A673 (cell line): ENCODE data around the gene ZNF592. TPM values are rescaled to one million over a fixed set of nuclear protein-coding genes. Genes with fewer than 3 reads are reported as not detected.

Experiments
- BruUV-seq: library from RNA; stranded (reverse); fragments of 400-500 nt; replicated peaks from 2 replicates; lab custom pipeline; 2021; lab: Mats Ljungman, UMichigan
- CTCF ChIA-PET: fragments of 300-600 bp; sonication (Branson Sonifier 250); formaldehyde crosslinking; loops from one replicate; lab custom pipeline; 2022; ENCODE audit warnings: antibody characterized with exemption; lab: Charles Lee
- POLR2A ChIA-PET: fragments of 300-600 bp; sonication (Branson Sonifier 250); formaldehyde crosslinking; loops from one replicate; lab custom pipeline; 2022; ENCODE audit warnings: antibody characterized with exemption; ENCODE audit not compliant: low non-redundant PET; lab: Charles Lee
- DNase-seq: peaks from one replicate; pipeline ENCODE4 v3.0.0-alpha.2; 2015; ENCODE audit warnings: low spot score
- H3K27ac ChIP-seq: fragments of 200-600 bp; sonication (generic); 2 replicates; pipeline ENCODE4 v1.5.1; 2016; ENCODE audit warnings: mixed run types, low read depth, mild to moderate bottlenecking, mixed read lengths, antibody characterized with exemption, low read length; ENCODE audit not compliant: poor library complexity, severe bottlenecking
- H3K27me3 ChIP-seq: fragments of 200-600 bp; sonication (generic); replicated peaks from 2 replicates; pipeline ENCODE4 v1.6.1; 2017; ENCODE audit warnings: mixed run types, low read depth, mild to moderate bottlenecking, mixed read lengths, antibody characterized with exemption, low read length; ENCODE audit not compliant: insufficient read depth, poor library complexity
- H3K36me3 ChIP-seq: fragments of 200-600 bp; sonication (generic); 2 replicates; pipeline ENCODE4 v1.6.1; 2016; ENCODE audit warnings: mixed run types, mild to moderate bottlenecking, mixed read lengths, antibody characterized with exemption, low read length; ENCODE audit not compliant: insufficient read depth, poor library complexity, severe bottlenecking
- H3K4me1 ChIP-seq: fragments of 200-600 bp; sonication (generic); 2 replicates; pipeline ENCODE4 v1.6.1; 2017; ENCODE audit warnings: mixed run types, mild to moderate bottlenecking, mixed read lengths, antibody characterized with exemption, low read length; ENCODE audit not compliant: insufficient read depth, poor library complexity, severe bottlenecking
- H3K4me3 ChIP-seq: fragments of 200-600 bp; sonication (generic); 2 replicates; pipeline ENCODE4 v1.5.1; 2016; ENCODE audit warnings: low read depth, mixed run types, mild to moderate bottlenecking, mixed read lengths, low read length; ENCODE audit not compliant: poor library complexity, severe bottlenecking
- H3K9me3 ChIP-seq: fragments of 200-600 bp; sonication (generic); 2 replicates; pipeline ENCODE4 v1.6.1; 2016; ENCODE audit warnings: mixed run types, low read depth, mild to moderate bottlenecking, mixed read lengths, antibody characterized with exemption, low read length; ENCODE audit not compliant: poor library complexity, severe bottlenecking
- CTCF ChIP-seq: fragments of 300-800, 200-600 bp; sonication (generic); conservative IDR thresholded peaks from 2 replicates; pipeline ENCODE4 v1.5.1; 2017; ENCODE audit warnings: low read depth, mild to moderate bottlenecking, antibody characterized with exemption, low read length, moderate library complexity, mixed read lengths
- EZH2 ChIP-seq: fragments of 200-600 bp; sonication (generic); IDR thresholded peaks from 2 replicates; pipeline ENCODE4 v1.6.1; 2017; ENCODE audit warnings: borderline replicate concordance, low read depth, mild to moderate bottlenecking, mixed read lengths, antibody characterized with exemption, low read length; ENCODE audit not compliant: poor library complexity, severe bottlenecking
- intact Hi-C: fragments of 100-400 bp; cut with micrococcal nuclease; formaldehyde crosslinking; loops from one replicate; pipeline ENCODE4 v1.10.0; 2022; ENCODE audit not compliant: unreplicated experiment
- total RNA-seq: library from RNA; stranded (reverse); gene quantifications from 2 replicates; pipeline ENCODE4 v1.2.3, GENCODE V29; 2021

Gene ZNF592
- total RNA-seq, 1 experiment from 2014 or later, result 37.2 TPM

- CTCF ChIA-PET, result no interaction called here
- intact Hi-C loops, result no loop called here
- Histone ChIP-seq H3K9me3 (no peaks in the 10 kb centered on the region), H3K4me1 (peaks cover 13% of the 10 kb centered on the region), H3K36me3 (no peaks in the 10 kb centered on the region), H3K4me3 (no peak overlapping the region), H3K27ac (no peak overlapping the region), H3K27me3 (no peaks in the 10 kb centered on the region)
- no TSS peak for BruUV-seq
- POLR2A ChIA-PET, result interaction anchor here (0.9 kb wide), 1 partner anchor 173 kb away, joined by 3 read pairs; no protein-coding TSS in a partner anchor
- DNase-seq, result no peak
- no peak for TF ChIP-seq EZH2
- no peak for TF ChIP-seq CTCF
Observed at GRCh38 chr15:84822653-84823281, 74.4 kb downstream of the ZNF592 start.

GRCh38 chr15:84823282-84823878 is 75.0 kb downstream of the ZNF592 start:
- TF ChIP-seq EZH2 (no peak), CTCF (no peak)
- no peaks in the 10 kb centered on the region for H3K36me3 ChIP-seq
- ChIA-PET CTCF (no interaction called here), POLR2A (interaction anchor here (0.5 kb wide), 1 partner anchor 88 kb away, joined by 3 read pairs; no protein-coding TSS in a partner anchor)
- no peaks in the 10 kb centered on the region for H3K27me3 ChIP-seq
- no TSS peak for BruUV-seq
- no peak overlapping the region for H3K4me3 ChIP-seq
- H3K4me1 ChIP-seq, result peaks cover 9% of the 10 kb centered on the region
- no peak for DNase-seq
- H3K9me3 ChIP-seq, result no peaks in the 10 kb centered on the region
- intact Hi-C loops, result no loop called here
- no peak overlapping the region for H3K27ac ChIP-seq

GRCh38 chr15:84824260-84825007 is 76.0 kb downstream of the ZNF592 start:
- Histone ChIP-seq H3K4me1 (peaks cover 5% of the 10 kb centered on the region), H3K4me3 (no peak overlapping the region), H3K9me3 (no peaks in the 10 kb centered on the region), H3K27me3 (no peaks in the 10 kb centered on the region), H3K27ac (no peak overlapping the region), H3K36me3 (no peaks in the 10 kb centered on the region)
- ChIA-PET POLR2A (interaction anchor here (0.5 kb wide), 1 partner anchor 89 kb away, joined by 3 read pairs; no protein-coding TSS in a partner anchor), CTCF (interaction anchor here (0.7 kb wide), 1 partner anchor 237 kb away, joined by 3 read pairs; no protein-coding TSS in a partner anchor)
- BruUV-seq, result no TSS peak
- DNase-seq, result no peak
- TF ChIP-seq EZH2 (no peak), CTCF (no peak)
- intact Hi-C loops, result no loop called here
